Endothelial cell of umbilical vein (primary cell): ENCODE measurements around the gene KLC1. TPM values are rescaled to one million over a fixed set of nuclear protein-coding genes. Genes with fewer than 3 reads are reported as not detected.

Experiments
- BruUV-seq: library from RNA; stranded (reverse); fragments of 400-500 nt; replicated peaks from 2 replicates; lab custom pipeline; 2021; lab: Mats Ljungman, UMichigan
- CTCF ChIA-PET: fragments of 300-600, 350-600 bp; sonication (Branson Sonifier 250); formaldehyde crosslinking; loops from one replicate; lab custom pipeline; 2021; ENCODE audit warnings: antibody characterized with exemption, inconsistent platforms; lab: Charles Lee
- POLR2A ChIA-PET: fragments of 300-600, 350-600 bp; sonication (Branson Sonifier 250); formaldehyde crosslinking; loops from one replicate; lab custom pipeline; 2021; ENCODE audit warnings: antibody characterized with exemption, inconsistent platforms; lab: Charles Lee
- DNase-seq: peaks from one replicate; pipeline ENCODE4 v3.0.0-alpha.2; 2011; ENCODE audit warnings: low read depth, low spot score
- FAIRE-seq: peaks from 2 replicates; lab custom pipeline; 2011; peaks lifted over from hg19 to GRCh38; lab: Jason Lieb, UNC
- H2AFZ ChIP-seq: 2 replicates; pipeline ENCODE4 v1.6.0; 2012; ENCODE audit warnings: low read depth, low read length, control low read depth, inconsistent platforms
- H3K27ac ChIP-seq: 2 replicates; pipeline ENCODE4 v1.5.1; 2011; ENCODE audit warnings: low read depth, mild to moderate bottlenecking, control low read depth, low read length, moderate library complexity; ENCODE audit not compliant: insufficient read depth
- H3K27me3 ChIP-seq, 2 experiments: 2 replicates each; pipeline versions ENCODE4 v1.6.0 to v1.6.1; 2011; ENCODE audit warnings: low read length in 2 of 2, mixed read lengths in 1 of 2; ENCODE audit not compliant: control insufficient read depth in 2 of 2, insufficient read depth in 2 of 2
- H3K36me3 ChIP-seq, 2 experiments: 2 replicates in 1 of 2; 3 replicates in 1 of 2; pipeline ENCODE4 v1.5.1; 2011; ENCODE audit warnings: low read length in 2 of 2, mild to moderate bottlenecking in 1 of 2, moderate library complexity in 1 of 2; ENCODE audit not compliant: control insufficient read depth in 2 of 2, insufficient read depth in 2 of 2; ENCODE audit errors: extremely low read depth in 1 of 2
- H3K4me1 ChIP-seq: 3 replicates; pipeline ENCODE4 v1.5.1; 2011; ENCODE audit warnings: mild to moderate bottlenecking, low read length; ENCODE audit not compliant: control insufficient read depth, insufficient read depth; ENCODE audit errors: extremely low read depth
- H3K4me2 ChIP-seq: 2 replicates; pipeline ENCODE4 v1.6.1; 2011; ENCODE audit warnings: low read length, control low read depth, mixed read lengths; ENCODE audit not compliant: insufficient read depth
- H3K4me3 ChIP-seq, 3 experiments: fragments of 200-600 bp in 1 of 3; sonication (generic), shearing (Covaris generic) in 1 of 3; replicated peaks in 1 of 3; 2 replicates each; pipeline ENCODE4 v1.5.1; 2011 to 2016; ENCODE audit warnings: control low read depth in 3 of 3, low read length in 3 of 3, mild to moderate bottlenecking in 2 of 3, inconsistent platforms in 1 of 3, low read depth in 1 of 3, moderate library complexity in 1 of 3; ENCODE audit not compliant: insufficient read depth in 1 of 3
- H3K79me2 ChIP-seq: 2 replicates; pipeline ENCODE4 v1.6.0; 2012; ENCODE audit warnings: low read length, inconsistent platforms; ENCODE audit not compliant: control insufficient read depth, insufficient read depth
- H3K9ac ChIP-seq: replicated peaks from 2 replicates; pipeline ENCODE3; 2011; ENCODE audit warnings: low read length, control low read depth; ENCODE audit not compliant: insufficient read depth; ENCODE audit errors: extremely low read depth
- H3K9me1 ChIP-seq: replicated peaks from 3 replicates; pipeline ENCODE4 v1.6.0; 2011; ENCODE audit warnings: mild to moderate bottlenecking, low read length; ENCODE audit not compliant: control insufficient read depth, insufficient read depth; ENCODE audit errors: extremely low read depth
- H3K9me3 ChIP-seq: replicated peaks from 2 replicates; pipeline ENCODE4 v1.5.1; 2012; ENCODE audit warnings: low read length, inconsistent platforms; ENCODE audit not compliant: control insufficient read depth, insufficient read depth
- H4K20me1 ChIP-seq: replicated peaks from 2 replicates; pipeline ENCODE3; 2011; ENCODE audit warnings: mild to moderate bottlenecking, low read length; ENCODE audit not compliant: control insufficient read depth, insufficient read depth; ENCODE audit errors: extremely low read depth
- CTCF ChIP-seq, 2 donors: IDR thresholded peaks; 1 replicate in 1 of 2; 2 replicates in 1 of 2; pipeline ENCODE4 v1.5.1; 2011; ENCODE audit warnings: low read length in 2 of 2, mild to moderate bottlenecking in 2 of 2, moderate library complexity in 2 of 2, control low read depth in 1 of 2, inconsistent platforms in 1 of 2, low read depth in 1 of 2; ENCODE audit not compliant: insufficient read depth in 1 of 2; ENCODE audit errors: extremely low read depth in 1 of 2
- EZH2 ChIP-seq: IDR thresholded peaks from 2 replicates; pipeline ENCODE4 v1.6.1; 2012; ENCODE audit warnings: borderline replicate concordance, low read depth, mild to moderate bottlenecking, moderate library complexity, low read length, inconsistent platforms; ENCODE audit not compliant: severe bottlenecking
- FOS ChIP-seq: IDR thresholded peaks from 2 replicates; pipeline ENCODE4 v1.6.1; 2011; ENCODE audit warnings: mild to moderate bottlenecking, low read length, moderate library complexity, borderline replicate concordance; ENCODE audit not compliant: insufficient read depth
- GATA2 ChIP-seq: IDR thresholded peaks from 2 replicates; pipeline ENCODE4 v1.7.0; 2011; ENCODE audit warnings: low read depth, mild to moderate bottlenecking, moderate library complexity, mixed read lengths, low read length; ENCODE audit not compliant: insufficient read length, insufficient read depth
- JUN ChIP-seq: IDR thresholded peaks from 2 replicates; pipeline ENCODE4 v1.6.1; 2011; ENCODE audit warnings: borderline replicate concordance, low read depth; ENCODE audit not compliant: insufficient read length, insufficient read depth
- MYC ChIP-seq: IDR thresholded peaks from one replicate; pipeline ENCODE4 v1.6.1; 2011; ENCODE audit warnings: mild to moderate bottlenecking, low read depth, low read length
- POLR2A ChIP-seq: IDR thresholded peaks from 2 replicates; pipeline ENCODE4 v1.6.1; 2012; ENCODE audit warnings: low read depth, mild to moderate bottlenecking, control low read depth, low read length
- POLR2AphosphoS5 ChIP-seq: IDR thresholded peaks from 2 replicates; pipeline ENCODE4 v1.6.1; 2012; ENCODE audit warnings: low read depth, mild to moderate bottlenecking, control low read depth, low read length, moderate library complexity; ENCODE audit not compliant: insufficient read depth
- dilution Hi-C: fragments of 300-500 bp; cut with MboI; formaldehyde crosslinking; loops from one replicate; pipeline ENCODE4 v1.15.0; 2019; ENCODE audit warnings: low sequenced_read_pairs; ENCODE audit not compliant: extremely low pct_ligation_motif_present
- intact Hi-C: fragments of 100-400 bp; cut with micrococcal nuclease; formaldehyde crosslinking; loops from one replicate; pipeline ENCODE4 v1.10.0; 2022
- polyA plus RNA-seq, 4 experiments: library from polyadenylated mRNA; depleted of rRNA in 3 of 4; stranded (reverse) in 3 of 4; unstranded in 1 of 4; fragments of >200 nt; gene quantifications; 2 replicates each; pipeline versions ENCODE4 v1.2.1 to v1.2.3, GENCODE V29; 2011 to 2012; ENCODE audit warnings: missing spikeins in 1 of 4
- total RNA-seq: library from RNA; stranded (reverse); gene quantifications from 2 replicates; pipeline ENCODE4 v1.2.3, GENCODE V29; 2021
- TF ChIP-seq, protein P1 (sequence below): IDR thresholded peaks from 2 replicates; pipeline ENCODE4 v1.6.1; 2011; ENCODE audit not compliant: insufficient read depth, insufficient read length

KLC1 gene
- total and polyA plus RNA-seq, 2 donors (not counting 3 experiments of a cell fraction or from before 2014, with no cell fraction given): 124 to 233 TPM

DNA sequence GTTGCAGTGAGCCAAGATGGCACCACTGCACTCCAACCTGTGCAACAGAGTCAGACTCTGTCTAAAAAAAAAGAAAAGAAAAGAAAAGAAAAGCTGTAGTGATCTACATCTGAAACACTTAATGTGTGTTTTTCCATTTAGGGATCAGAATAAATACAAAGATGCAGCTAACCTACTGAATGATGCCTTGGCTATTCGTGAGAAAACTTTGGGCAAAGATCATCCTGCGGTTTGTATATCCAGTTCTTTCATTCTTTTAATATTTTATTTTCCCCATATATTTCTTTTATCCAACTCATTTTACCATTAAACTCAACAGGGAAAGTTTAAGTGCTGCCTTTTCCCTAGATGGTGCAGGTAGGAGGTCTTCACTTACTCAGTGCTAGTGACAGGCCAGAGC lies 40.4 kb downstream of the KLC1 start:
- no peak for TF ChIP-seq FOS
- no peak for TF ChIP-seq CTCF (IDR thresholded peaks at IDR 0.05; ENCODE audit: extremely low read depth in 1 of 2, insufficient read depth in 1 of 2, low read depth in 1 of 2, low read length in 2 of 2)
- TF ChIP-seq POLR2AphosphoS5: no peak
- TF ChIP-seq MYC: no peak
- POLR2A ChIA-PET: no interaction called here
- Histone ChIP-seq H3K9me3 (no peaks in the 10 kb centered on the region), H3K36me3 (peaks cover 21 to 30% of the 10 kb centered on the region in 2 experiments), H3K27me3 (no peaks in the 10 kb centered on the region), H3K4me2 (no peak overlapping the region), H3K9me1 (no peaks in the 10 kb centered on the region), H3K79me2 (peaks cover 23% of the 10 kb centered on the region), H3K27ac (no peak overlapping the region), H3K4me1 (no peaks in the 10 kb centered on the region), H4K20me1 (peaks cover 2% of the 10 kb centered on the region), H3K4me3 (no peak overlapping the region), H2AFZ (no peak overlapping the region), H3K9ac (no peak overlapping the region)
- CTCF ChIA-PET: no interaction called here
- dilution Hi-C loops: no loop called here
- no peak for DNase-seq
- no TSS peak for BruUV-seq
- FAIRE-seq: no peak
- intact Hi-C loops: no loop called here

DNA sequence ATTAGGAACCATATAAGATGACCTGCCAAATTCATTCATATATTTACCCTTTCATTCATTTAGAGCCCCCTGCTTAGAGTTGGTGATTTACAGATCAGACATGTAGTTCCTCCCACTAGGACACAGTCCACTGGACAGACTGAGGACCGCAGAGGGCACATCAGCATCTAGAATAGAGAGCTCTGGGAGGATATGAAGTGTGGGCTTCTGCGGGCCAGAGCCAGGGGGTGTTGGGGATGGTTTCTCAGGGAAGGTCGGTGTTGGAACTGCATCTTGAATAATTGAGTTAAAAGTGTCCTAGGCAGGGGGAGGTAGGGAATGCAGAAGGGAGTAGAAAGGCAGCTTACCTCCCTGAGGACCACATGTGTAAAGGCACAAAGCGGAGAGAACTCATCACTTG lies 42.9 kb downstream of the KLC1 start:
- intact Hi-C loops: no loop called here
- no peak for TF ChIP-seq JUN
- no peak for TF ChIP-seq MYC
- no peak for TF ChIP-seq FOS
- no peak for TF ChIP-seq POLR2A
- no peak for TF ChIP-seq GATA2
- no peak for TF ChIP-seq POLR2AphosphoS5
- TF ChIP-seq, protein P1, sequence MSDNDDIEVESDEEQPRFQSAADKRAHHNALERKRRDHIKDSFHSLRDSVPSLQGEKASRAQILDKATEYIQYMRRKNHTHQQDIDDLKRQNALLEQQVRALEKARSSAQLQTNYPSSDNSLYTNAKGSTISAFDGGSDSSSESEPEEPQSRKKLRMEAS: no peak
- TF ChIP-seq CTCF (IDR thresholded peaks at IDR 0.05; ENCODE audit: extremely low read depth in 1 of 2, insufficient read depth in 1 of 2, low read depth in 1 of 2, low read length in 2 of 2): no peak
- TF ChIP-seq EZH2: no peak
- no peak overlapping the region for H3K9ac ChIP-seq

More for the DNA sequence above, 42.9 kb downstream of the KLC1 start:
- no peaks in the 10 kb centered on the region for H3K9me3 ChIP-seq
- dilution Hi-C loops: no loop called here
- H3K4me2 ChIP-seq: no peak overlapping the region
- no TSS peak for BruUV-seq
- no peak for FAIRE-seq
- H3K79me2 ChIP-seq: peaks cover 8% of the 10 kb centered on the region
- ChIA-PET POLR2A (no interaction called here), CTCF (no interaction called here)
- DNase-seq: no peak
- peaks cover 2% of the 10 kb centered on the region for H4K20me1 ChIP-seq
- H3K27me3 ChIP-seq: no peaks in the 10 kb centered on the region
- no peaks in the 10 kb centered on the region for H3K9me1 ChIP-seq
- H2AFZ ChIP-seq: no peak overlapping the region
- H3K4me3 ChIP-seq: no peak overlapping the region
- peaks cover 36 to 41% of the 10 kb centered on the region in 2 experiments for H3K36me3 ChIP-seq
- no peak overlapping the region for H3K27ac ChIP-seq
- no peaks in the 10 kb centered on the region for H3K4me1 ChIP-seq
